GM19372 (cell line): Measurements from ENCODE around the gene CREB3.

Source experiments
- ATAC-seq: cut with Tn5 transposase; IDR thresholded peaks from one replicate; pipeline ENCODE4 v1.9.1; 2021; ENCODE audit warnings: mild to moderate bottlenecking, low read depth, moderate library complexity; ENCODE audit not compliant: unreplicated experiment

Gene CREB3

GRCh38 chr9:35723908-35724307, 8.6 kb upstream of the CREB3 start:
- ATAC-seq, result no peak

DNA sequence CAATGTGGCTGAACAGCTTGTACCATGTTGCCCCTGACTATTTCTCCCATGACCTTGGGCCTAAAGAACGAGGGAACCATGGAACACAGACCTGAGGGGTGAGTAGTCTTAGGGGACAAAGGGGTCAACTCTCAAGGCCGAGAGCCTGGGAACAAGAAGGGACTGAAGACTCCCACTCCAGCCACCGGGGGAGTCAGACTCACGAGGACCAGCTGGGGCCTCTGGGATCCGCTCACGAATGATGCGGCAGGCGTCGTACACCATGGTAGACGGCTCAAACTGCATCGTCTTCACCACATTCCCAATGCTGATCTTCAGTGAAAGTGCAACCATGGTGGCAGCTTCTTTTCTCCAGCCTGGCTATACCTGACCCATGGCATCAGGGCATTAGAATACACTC, 7.1 kb upstream of the CREB3 start:
- ATAC-seq, result no peak

DNA sequence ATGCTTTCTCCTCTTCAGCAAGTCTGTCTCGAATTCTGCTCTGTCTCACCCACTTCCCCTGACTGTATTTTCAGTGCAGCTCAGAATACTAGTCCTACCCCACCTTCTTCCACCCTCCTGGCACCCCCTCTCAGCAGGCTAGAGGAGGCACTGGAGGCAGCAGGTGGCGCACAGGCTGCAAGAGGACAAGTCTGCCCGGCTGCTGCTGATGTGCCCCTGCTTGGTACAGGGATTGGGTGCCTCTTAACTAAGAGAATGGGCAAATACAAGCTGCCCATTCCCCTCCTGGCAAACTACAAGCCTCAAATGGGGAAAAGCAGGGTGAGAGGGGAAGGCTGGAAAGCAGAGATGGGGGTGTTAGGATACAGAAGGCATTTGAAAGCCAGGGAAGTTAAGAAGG, 5.5 kb upstream of the CREB3 start:
- no peak for ATAC-seq

DNA sequence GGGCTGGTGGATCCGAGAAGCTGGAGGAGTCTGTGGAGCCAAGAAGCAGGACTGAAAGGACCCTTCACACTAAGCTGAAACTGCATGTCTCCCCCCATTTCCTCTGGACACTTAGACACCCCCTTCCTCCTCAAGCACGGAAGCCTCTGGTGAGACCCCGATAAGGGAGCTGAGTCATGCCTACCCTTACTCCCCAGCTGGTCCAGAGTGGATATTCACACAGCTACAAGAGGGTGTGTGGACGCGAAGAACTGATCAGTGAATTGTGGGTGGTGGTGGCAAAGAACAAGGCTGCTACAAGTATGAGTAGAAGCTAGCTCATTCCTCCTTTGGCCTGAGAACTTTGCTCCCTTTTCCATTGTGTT, 4.8 kb upstream of the CREB3 start:
- ATAC-seq, result no peak

DNA sequence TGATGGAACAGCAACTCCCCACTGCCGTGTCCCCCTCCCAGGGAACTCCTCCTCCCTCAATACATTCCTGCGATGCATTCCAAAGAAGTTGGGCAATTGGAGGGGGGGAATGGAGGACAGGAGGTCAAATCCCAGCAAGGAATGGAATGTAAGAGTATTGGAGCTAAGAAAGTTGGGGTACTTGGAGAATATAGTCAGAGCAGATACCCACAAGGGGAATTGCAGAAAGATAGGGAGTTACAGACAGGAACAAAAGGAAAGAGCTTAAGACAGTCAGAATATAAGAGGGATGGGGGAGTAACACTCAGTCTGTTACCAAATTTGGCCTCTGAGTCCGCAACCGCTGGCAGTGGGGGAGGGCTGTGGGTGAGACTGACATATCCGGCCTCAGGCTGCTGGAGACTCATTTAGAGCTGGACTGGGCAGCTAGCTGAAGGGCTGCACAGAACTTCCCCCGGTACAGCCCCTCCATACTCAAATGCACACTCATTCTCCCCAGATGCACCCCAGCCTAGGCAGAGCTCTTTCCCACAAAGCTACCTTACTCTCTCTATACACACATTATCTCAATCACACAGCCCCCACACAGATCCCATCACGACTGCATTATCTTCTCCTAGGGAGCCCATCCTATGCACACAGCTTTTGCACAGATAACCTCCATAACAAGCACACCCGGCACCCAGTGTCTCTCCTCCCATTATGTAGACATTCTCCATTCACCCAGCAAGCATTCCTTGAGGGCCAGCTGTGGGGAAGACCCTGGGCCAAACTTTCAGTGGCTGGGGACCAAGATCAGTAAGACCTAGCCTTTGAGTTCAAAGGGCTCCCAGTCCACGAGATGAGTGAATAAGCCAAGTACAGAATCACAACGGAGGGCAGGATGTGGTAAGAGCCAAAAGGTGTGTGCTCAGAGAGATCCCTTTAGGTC, 4.2 kb upstream of the CREB3 start:
- ATAC-seq, result no peak

DNA sequence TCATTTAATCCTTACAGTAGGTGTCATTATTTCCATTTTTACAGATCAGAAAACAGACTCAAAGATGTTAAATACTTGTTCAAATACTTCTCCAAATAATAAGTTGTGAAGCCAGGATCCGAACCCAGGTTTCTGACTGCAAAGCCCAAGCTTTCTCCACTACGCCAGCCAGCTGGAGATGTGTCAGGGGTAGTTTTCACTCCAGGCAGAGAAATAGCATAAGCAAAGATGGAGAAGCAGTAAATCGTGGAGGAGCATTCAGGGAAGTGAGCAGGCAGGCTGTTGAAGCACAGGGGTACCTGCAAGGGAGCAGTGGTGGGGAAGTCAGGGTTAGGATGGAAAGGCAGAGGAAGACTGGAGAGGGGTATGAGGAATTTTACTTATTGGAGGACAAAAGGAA, 3.4 kb upstream of the CREB3 start:
- ATAC-seq, result no peak

DNA sequence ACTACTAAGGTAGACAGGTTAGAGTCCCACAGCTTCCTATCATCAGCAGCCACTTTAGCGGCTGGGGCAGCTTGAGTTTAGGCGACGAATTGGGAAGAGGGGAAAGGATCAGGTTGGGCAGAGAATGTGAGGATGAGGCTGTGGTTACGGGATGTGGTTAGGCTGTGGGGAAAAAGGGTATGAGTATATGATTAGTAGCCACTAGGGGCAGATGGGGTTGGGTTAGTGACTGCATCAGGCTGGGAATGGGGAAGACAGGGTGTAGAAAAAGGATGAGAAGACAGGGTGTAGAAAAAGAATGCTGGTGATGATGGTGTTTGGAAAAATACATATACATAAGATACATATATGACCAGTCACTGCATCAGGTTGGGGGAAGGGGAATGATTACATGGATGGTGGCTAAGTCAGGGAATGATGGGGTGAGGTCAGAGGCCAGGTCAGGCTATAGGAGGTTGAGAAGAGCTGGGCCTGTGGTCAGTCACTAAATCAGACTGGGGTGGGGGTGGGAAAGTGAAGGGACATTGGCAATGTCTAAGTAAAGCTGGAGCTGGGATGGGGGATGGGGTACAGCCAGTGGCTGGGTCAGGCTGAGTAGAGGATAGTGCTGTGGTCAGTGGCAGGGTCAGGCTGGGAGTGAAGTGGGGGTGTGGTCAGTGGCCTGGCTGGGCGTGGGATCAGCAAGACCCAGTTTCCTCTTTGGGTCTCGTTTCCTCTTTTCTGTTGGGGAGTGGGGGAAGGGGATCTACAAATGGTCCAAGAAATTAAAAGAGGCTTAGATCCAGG, 2.6 kb upstream of the CREB3 start:
- no peak for ATAC-seq

GRCh38 chr9:35730486-35730854, 2.0 kb upstream of the CREB3 start:
- no peak for ATAC-seq

GRCh38 chr9:35731415-35732184, 866 bp upstream of the CREB3 start:
- ATAC-seq, result no peak

DNA sequence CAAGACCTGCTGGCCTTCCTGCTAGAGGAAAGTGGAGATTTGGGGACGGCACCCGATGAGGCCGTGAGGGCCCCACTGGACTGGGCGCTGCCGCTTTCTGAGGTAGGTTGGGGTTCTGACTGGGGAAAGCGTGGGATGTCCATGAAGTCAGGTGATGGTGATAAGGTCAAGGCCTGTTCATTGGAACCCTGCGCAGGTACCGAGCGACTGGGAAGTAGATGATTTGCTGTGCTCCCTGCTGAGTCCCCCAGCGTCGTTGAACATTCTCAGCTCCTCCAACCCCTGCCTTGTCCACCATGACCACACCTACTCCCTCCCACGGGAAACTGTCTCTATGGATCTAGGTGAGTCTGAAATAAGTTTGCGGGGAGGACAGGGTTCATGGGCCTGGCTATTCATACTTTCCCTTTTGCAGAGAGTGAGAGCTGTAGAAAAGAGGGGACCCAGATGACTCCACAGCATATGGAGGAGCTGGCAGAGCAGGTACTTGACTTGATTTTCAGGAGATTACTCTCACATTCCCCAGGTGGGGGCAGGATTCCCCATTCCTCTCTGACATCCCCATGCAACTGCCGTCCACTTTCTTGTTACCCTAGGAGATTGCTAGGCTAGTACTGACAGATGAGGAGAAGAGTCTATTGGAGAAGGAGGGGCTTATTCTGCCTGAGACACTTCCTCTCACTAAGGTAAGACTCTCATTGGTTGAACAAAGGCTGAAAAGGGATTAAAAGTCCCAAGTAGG, 505 bp downstream of the CREB3 start:
- peak; percentile 2 for ATAC-seq

- no peak for ATAC-seq
Measured at GRCh38 chr9:35734096-35734495, 1.6 kb downstream of the CREB3 start.

- ATAC-seq, result no peak
Measured at GRCh38 chr9:35736201-35736633, 3.8 kb downstream of the CREB3 start.

- ATAC-seq, result no peak
Measured at GRCh38 chr9:35737143-35737542, 4.7 kb downstream of the CREB3 start.

DNA sequence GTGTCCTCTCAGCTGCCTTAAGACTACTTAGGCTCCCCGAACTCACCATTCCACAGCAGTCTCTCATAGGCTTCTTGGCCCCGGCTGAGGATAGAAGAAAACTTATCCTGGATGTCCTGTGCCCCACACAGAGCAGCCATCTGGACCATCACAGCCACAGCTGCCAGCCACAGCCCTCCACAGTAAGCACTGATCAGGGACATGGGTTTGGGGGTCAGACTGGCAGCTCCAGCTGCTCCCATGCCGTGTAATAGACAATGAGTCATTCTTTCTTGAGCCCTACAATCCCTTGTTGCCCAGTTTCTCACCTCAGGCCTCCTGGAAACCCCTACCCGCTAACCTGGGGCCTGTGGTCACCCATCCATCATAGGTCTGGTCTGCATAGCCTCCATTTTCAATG, 5.7 kb downstream of the CREB3 start:
- no peak for ATAC-seq

DNA sequence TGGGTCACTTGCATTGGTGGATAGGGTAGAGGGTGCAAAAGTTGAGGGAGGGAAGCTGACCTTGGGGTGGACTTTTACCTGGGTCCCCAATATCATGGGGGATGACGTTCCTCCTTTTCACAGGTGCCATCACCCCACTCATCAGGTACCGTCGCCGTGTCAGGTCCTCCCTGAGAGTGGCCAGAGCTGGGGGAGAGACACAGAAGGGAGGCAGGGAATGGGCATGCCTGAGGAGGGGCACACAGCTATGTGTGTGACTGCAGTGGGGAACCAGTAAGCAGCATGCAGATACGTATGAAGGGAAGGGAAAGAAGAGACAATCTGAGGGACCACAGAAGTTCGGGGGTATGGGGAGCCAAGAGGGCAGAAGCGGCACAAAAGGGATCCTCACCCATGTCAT, 6.5 kb downstream of the CREB3 start:
- ATAC-seq, result no peak

DNA sequence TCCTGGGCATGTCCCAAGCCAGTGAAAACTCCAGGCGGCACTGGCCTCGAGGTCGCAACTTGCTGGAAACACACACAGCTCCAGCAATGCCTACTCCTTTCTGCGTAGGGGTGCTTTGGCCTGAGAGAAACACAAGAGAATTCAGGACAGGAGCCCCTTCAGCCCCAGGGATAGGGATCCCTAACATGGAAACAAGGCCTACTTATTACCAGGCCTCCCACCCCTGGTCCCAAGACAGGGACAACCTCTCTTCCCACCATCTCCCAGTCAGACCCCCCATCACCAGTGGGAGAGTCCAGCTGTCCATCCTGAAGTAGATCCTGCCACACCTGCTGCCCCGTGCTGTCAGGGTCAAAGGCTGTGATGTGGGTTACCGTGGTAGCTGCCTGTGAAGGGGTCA, 7.8 kb downstream of the CREB3 start:
- no peak for ATAC-seq

- no peak for ATAC-seq
Measured at GRCh38 chr9:35741740-35742139, 9.3 kb downstream of the CREB3 start.

GRCh38 chr9:35743452-35743851, 11.0 kb downstream of the CREB3 start:
- no peak for ATAC-seq

DNA sequence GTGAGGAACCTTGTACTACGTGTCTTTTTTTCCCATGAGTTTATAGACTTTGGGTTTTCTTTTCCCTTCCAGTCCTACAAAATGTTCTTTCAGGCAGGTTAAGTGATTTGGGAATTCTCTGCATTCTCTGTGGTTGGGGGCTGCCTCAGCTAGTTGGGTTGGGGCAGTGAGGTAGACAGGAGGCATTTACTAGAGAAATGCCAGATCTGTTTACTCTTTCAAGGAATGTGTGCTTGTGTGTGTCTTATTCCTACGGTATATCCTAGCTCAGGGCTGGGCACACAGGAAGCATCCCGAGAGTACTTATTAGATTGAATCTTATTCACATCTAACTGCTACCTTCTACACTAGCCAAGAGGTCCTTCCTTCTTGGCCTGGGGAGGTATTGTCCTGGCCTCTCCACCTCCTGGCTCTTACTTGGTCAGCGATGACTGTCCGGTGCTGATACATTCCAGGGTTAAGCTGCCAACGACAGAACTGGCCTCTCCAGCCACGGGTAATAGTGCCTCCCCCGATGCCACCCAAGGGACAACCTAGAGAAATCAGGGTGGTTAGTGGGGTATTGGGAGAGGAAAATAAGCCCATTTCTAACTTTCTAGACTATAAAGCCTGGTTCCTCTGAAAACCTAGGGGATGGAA, 11.5 kb downstream of the CREB3 start:
- no peak for ATAC-seq

DNA sequence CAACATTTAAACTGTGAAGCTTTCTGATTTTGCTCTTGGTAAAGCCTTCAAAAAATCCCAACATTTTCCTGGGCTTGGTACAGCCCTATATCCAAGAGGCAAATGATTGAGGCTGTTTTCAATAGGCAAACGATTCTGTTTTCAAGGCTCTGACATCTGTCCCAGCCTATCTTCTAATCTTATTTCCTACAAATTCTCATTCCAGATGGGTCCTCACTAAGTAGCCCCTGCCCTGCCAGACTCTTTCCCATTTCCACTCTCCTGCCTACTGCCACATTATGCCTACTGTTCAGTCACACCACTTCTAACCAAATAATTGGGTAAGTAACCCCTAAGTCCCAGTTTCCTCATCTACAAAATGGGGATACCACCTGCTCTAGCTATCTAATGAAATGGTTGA, 13.1 kb downstream of the CREB3 start:
- ATAC-seq, result no peak
